ENCODE data around the gene AGA. TPM values are rescaled to one million over a fixed set of nuclear protein-coding genes. Genes with fewer than 3 reads are reported as not detected.

The AGA gene
- total RNA-seq, 1 experiment from 2014 or later, result 35.4 TPM

- no TSS peak for BruUV-seq (replicated peaks)
Measured at GRCh38 chr4:177434667-177435066, 7.6 kb downstream of the AGA start.

GRCh38 chr4:177427192-177427591 lies 15.0 kb downstream of the AGA start:
- H3K36me3 ChIP-seq (ENCODE audit: control insufficient read depth, insufficient read depth, low read length), result no peaks in the 10 kb centered on the region
- intact Hi-C loops (cut with micrococcal nuclease; ENCODE audit: unreplicated experiment), result loop anchor here (2.0 kb wide), 1 partner anchor 16 kb away; no protein-coding TSS in a partner anchor
- Mint-ChIP-seq H3K9me3 (ENCODE audit: unreplicated experiment) (no peaks in the 10 kb centered on the region), H3K4me1 (ENCODE audit: low read depth, unreplicated experiment) (no peaks in the 10 kb centered on the region), H3K4me3 (ENCODE audit: unreplicated experiment) (no peak overlapping the region), H3K36me3 (ENCODE audit: insufficient read depth, unreplicated experiment) (no peaks in the 10 kb centered on the region), H3K27me3 (ENCODE audit: insufficient read depth, unreplicated experiment) (no peaks in the 10 kb centered on the region), H3K27ac (ENCODE audit: unreplicated experiment) (no peak overlapping the region)
- H3K4me1 ChIP-seq, result peaks cover 4% of the 10 kb centered on the region; the same call in 1 of the 2 replicates
- BruUV-seq (replicated peaks), result no TSS peak
- no peak overlapping the region for H3K4me3 ChIP-seq (ENCODE audit: low read depth, low read length)
- DNase-seq, result no peak
- no peaks in the 10 kb centered on the region for H3K9me3 ChIP-seq
- ChIA-PET POLR2A (no interaction called here), CTCF (no interaction called here)
- no peak for TF ChIP-seq CTCF (IDR thresholded peaks at IDR 0.05; ENCODE audit: insufficient read depth in 1 of 2, low read depth in 1 of 2, low read length in 1 of 2, severe bottlenecking in 1 of 2, unreplicated experiment in 1 of 2)
- H3K27me3 ChIP-seq (replicated peaks; ENCODE audit: control insufficient read depth, insufficient read depth, low read length), result no peaks in the 10 kb centered on the region

More at GRCh38 chr4:177434667-177435066, 7.6 kb downstream of the AGA start:
- no peaks in the 10 kb centered on the region for H3K27me3 ChIP-seq (replicated peaks; ENCODE audit: control insufficient read depth, insufficient read depth, low read length)
- H3K36me3 ChIP-seq (ENCODE audit: control insufficient read depth, insufficient read depth, low read length), result no peaks in the 10 kb centered on the region
- H3K36me3 Mint-ChIP-seq (ENCODE audit: insufficient read depth, unreplicated experiment), result no peaks in the 10 kb centered on the region
- no peaks in the 10 kb centered on the region for H3K9me3 ChIP-seq
- no peak for DNase-seq
- no peak overlapping the region for H3K4me3 Mint-ChIP-seq (ENCODE audit: unreplicated experiment)
- intact Hi-C loops (cut with micrococcal nuclease; ENCODE audit: unreplicated experiment), result no loop called here
- POLR2A ChIA-PET, result no interaction called here
- no peaks in the 10 kb centered on the region for H3K4me1 ChIP-seq
- H3K27ac Mint-ChIP-seq (ENCODE audit: unreplicated experiment), result no peak overlapping the region
- H3K4me1 Mint-ChIP-seq (ENCODE audit: low read depth, unreplicated experiment), result no peaks in the 10 kb centered on the region
- CTCF ChIA-PET, result no interaction called here
- H3K9me3 Mint-ChIP-seq (ENCODE audit: unreplicated experiment), result no peaks in the 10 kb centered on the region
- no peak for TF ChIP-seq CTCF (IDR thresholded peaks at IDR 0.05; ENCODE audit: insufficient read depth in 1 of 2, low read depth in 1 of 2, low read length in 1 of 2, severe bottlenecking in 1 of 2, unreplicated experiment in 1 of 2)
- no peaks in the 10 kb centered on the region for H3K27me3 Mint-ChIP-seq (ENCODE audit: insufficient read depth, unreplicated experiment)
- no peak overlapping the region for H3K4me3 ChIP-seq (ENCODE audit: low read depth, low read length)

- no peak for TF ChIP-seq CTCF (IDR thresholded peaks at IDR 0.05; ENCODE audit: insufficient read depth in 1 of 2, low read depth in 1 of 2, low read length in 1 of 2, severe bottlenecking in 1 of 2, unreplicated experiment in 1 of 2)
- Mint-ChIP-seq H3K27ac (ENCODE audit: unreplicated experiment) (no peak overlapping the region), H3K36me3 (ENCODE audit: insufficient read depth, unreplicated experiment) (no peaks in the 10 kb centered on the region), H3K4me1 (ENCODE audit: low read depth, unreplicated experiment) (no peaks in the 10 kb centered on the region), H3K9me3 (ENCODE audit: unreplicated experiment) (no peaks in the 10 kb centered on the region), H3K4me3 (ENCODE audit: unreplicated experiment) (no peak overlapping the region), H3K27me3 (ENCODE audit: insufficient read depth, unreplicated experiment) (no peaks in the 10 kb centered on the region)
- DNase-seq, result no peak
- H3K4me1 ChIP-seq, result no peaks in the 10 kb centered on the region
- H3K4me3 ChIP-seq (ENCODE audit: low read depth, low read length), result no peak overlapping the region
- no peaks in the 10 kb centered on the region for H3K9me3 ChIP-seq
- BruUV-seq (replicated peaks), result no TSS peak
- intact Hi-C loops (cut with micrococcal nuclease; ENCODE audit: unreplicated experiment), result no loop called here
- CTCF ChIA-PET, result no interaction called here
- no peaks in the 10 kb centered on the region for H3K27me3 ChIP-seq (replicated peaks; ENCODE audit: control insufficient read depth, insufficient read depth, low read length)
- POLR2A ChIA-PET, result no interaction called here
- H3K36me3 ChIP-seq (ENCODE audit: control insufficient read depth, insufficient read depth, low read length), result no peaks in the 10 kb centered on the region
Measured at GRCh38 chr4:177419434-177419833, 22.8 kb downstream of the AGA start.
